BLaER1 (cell line): Measurements from ENCODE around the gene HNF4A.

Source experiments
- H3K27ac ChIP-seq: shearing (Covaris generic); formaldehyde crosslinking; 2 replicates; pipeline ENCODE4 v1.8.1; 2022
- H3K27me3 ChIP-seq: shearing (Covaris generic); formaldehyde crosslinking; 2 replicates; pipeline ENCODE4 v1.8.1; 2022
- H3K36me3 ChIP-seq: shearing (Covaris generic); formaldehyde crosslinking; 2 replicates; pipeline ENCODE4 v1.8.1; 2022
- H3K4me1 ChIP-seq: shearing (Covaris generic); formaldehyde crosslinking; 2 replicates; pipeline ENCODE4 v1.8.1; 2022
- H3K4me2 ChIP-seq: shearing (Covaris generic); formaldehyde crosslinking; 2 replicates; pipeline ENCODE4 v1.8.1; 2022
- H3K4me3 ChIP-seq: shearing (Covaris generic); formaldehyde crosslinking; 2 replicates; pipeline ENCODE4 v1.8.1; 2022
- H3K9ac ChIP-seq: shearing (Covaris generic); formaldehyde crosslinking; 2 replicates; pipeline ENCODE4 v1.8.1; 2022
- H3K9me3 ChIP-seq: shearing (Covaris generic); formaldehyde crosslinking; 2 replicates; pipeline ENCODE4 v1.8.1; 2022
- H4K20me1 ChIP-seq: shearing (Covaris generic); formaldehyde crosslinking; 2 replicates; pipeline ENCODE4 v1.8.1; 2022
- Cebpa-rat ChIP-seq: shearing (Covaris generic); IDR thresholded peaks from 2 replicates; pipeline ENCODE4 v1.8.1; 2022

HNF4A gene

GRCh38 chr20:44448753-44449546 lies 93.5 kb downstream of the HNF4A start:
- Histone ChIP-seq H3K4me1 (no peaks in the 10 kb centered on the region), H3K9me3 (no peaks in the 10 kb centered on the region), H4K20me1 (no peaks in the 10 kb centered on the region), H3K4me2 (no peak overlapping the region), H3K27me3 (no peaks in the 10 kb centered on the region), H3K4me3 (no peak overlapping the region), H3K36me3 (no peaks in the 10 kb centered on the region), H3K9ac (no peak overlapping the region), H3K27ac (no peak overlapping the region)
- no peak for TF ChIP-seq Cebpa-rat

GRCh38 chr20:44449864-44450263 lies 94.4 kb downstream of the HNF4A start:
- Histone ChIP-seq H3K9ac (no peak overlapping the region), H3K4me1 (no peaks in the 10 kb centered on the region), H3K27ac (no peak overlapping the region), H3K4me2 (no peak overlapping the region), H3K9me3 (no peaks in the 10 kb centered on the region), H3K4me3 (no peak overlapping the region), H4K20me1 (no peaks in the 10 kb centered on the region), H3K36me3 (no peaks in the 10 kb centered on the region), H3K27me3 (no peaks in the 10 kb centered on the region)
- TF ChIP-seq Cebpa-rat, result no peak

GRCh38 chr20:44450281-44450889 lies 94.9 kb downstream of the HNF4A start:
- Histone ChIP-seq H4K20me1 (no peaks in the 10 kb centered on the region), H3K36me3 (no peaks in the 10 kb centered on the region), H3K4me3 (no peak overlapping the region), H3K4me2 (no peak overlapping the region), H3K27me3 (no peaks in the 10 kb centered on the region), H3K9me3 (no peaks in the 10 kb centered on the region), H3K27ac (no peak overlapping the region), H3K4me1 (0 out of 2 replicates have a peak, but pooled peaks cover 5% of the 10 kb centered on the region), H3K9ac (no peak overlapping the region)
- TF ChIP-seq Cebpa-rat, result no peak

- Histone ChIP-seq H4K20me1 (no peaks in the 10 kb centered on the region), H3K27ac (no peak overlapping the region), H3K4me1 (0 out of 2 replicates have a peak, but pooled peaks cover 6% of the 10 kb centered on the region), H3K4me2 (no peak overlapping the region), H3K36me3 (no peaks in the 10 kb centered on the region), H3K9me3 (no peaks in the 10 kb centered on the region), H3K27me3 (no peaks in the 10 kb centered on the region), H3K4me3 (no peak overlapping the region), H3K9ac (no peak overlapping the region)
- no peak for TF ChIP-seq Cebpa-rat
Observed at GRCh38 chr20:44450903-44451450, 95.5 kb downstream of the HNF4A start.

DNA sequence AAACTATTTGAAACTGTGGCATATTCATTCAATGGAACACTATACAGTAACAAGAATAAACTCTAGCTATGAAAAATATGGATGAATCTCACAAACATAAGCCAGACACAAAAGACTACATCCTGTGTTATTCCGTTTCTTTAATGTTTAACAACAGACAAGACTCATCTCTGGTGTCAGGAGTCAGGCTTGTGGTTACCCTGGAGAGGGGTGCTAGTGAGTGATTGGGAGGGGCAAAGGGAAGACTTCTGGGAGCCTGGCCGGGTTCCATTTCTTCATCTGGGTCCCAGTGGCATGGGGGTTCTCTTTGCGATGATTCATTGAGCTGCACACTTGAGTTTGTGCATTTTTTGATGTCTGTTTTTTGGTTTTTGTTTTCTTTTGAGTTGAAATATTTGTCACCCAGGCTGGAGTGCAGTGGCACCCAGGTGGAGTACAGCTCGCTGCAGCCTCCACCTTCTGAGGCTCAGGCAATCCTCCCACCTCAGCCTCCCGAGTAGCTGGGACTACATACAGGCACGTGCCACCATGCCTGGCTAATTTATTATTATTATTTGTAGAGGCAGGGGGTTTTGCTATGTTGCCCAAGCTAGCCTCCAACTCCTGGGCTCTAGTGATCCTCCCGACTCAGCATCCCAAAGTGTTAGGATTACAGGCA lies 98.9 kb downstream of the HNF4A start:
- Histone ChIP-seq H3K9ac (no peak overlapping the region), H3K4me1 (0 out of 2 replicates have a peak, but pooled peaks cover 6% of the 10 kb centered on the region), H3K36me3 (no peaks in the 10 kb centered on the region), H3K4me2 (no peak overlapping the region), H3K27me3 (no peaks in the 10 kb centered on the region), H3K4me3 (no peak overlapping the region), H4K20me1 (no peaks in the 10 kb centered on the region), H3K27ac (no peak overlapping the region), H3K9me3 (no peaks in the 10 kb centered on the region)
- no peak for TF ChIP-seq Cebpa-rat

- Histone ChIP-seq H3K9me3 (no peaks in the 10 kb centered on the region), H3K9ac (no peak overlapping the region), H3K27ac (no peak overlapping the region), H3K4me1 (0 out of 2 replicates have a peak, but pooled peaks cover 6% of the 10 kb centered on the region), H3K4me2 (no peak overlapping the region), H3K36me3 (no peaks in the 10 kb centered on the region), H4K20me1 (no peaks in the 10 kb centered on the region), H3K27me3 (no peaks in the 10 kb centered on the region), H3K4me3 (no peak overlapping the region)
- TF ChIP-seq Cebpa-rat, result no peak
Observed at GRCh38 chr20:44455126-44455525, 99.6 kb downstream of the HNF4A start.

- Histone ChIP-seq H3K36me3 (no peaks in the 10 kb centered on the region), H3K9ac (no peak overlapping the region), H3K9me3 (no peaks in the 10 kb centered on the region), H3K4me3 (no peak overlapping the region), H3K27me3 (no peaks in the 10 kb centered on the region), H4K20me1 (no peaks in the 10 kb centered on the region), H3K4me1 (0 out of 2 replicates have a peak, but pooled peaks cover 6% of the 10 kb centered on the region), H3K27ac (no peak overlapping the region), H3K4me2 (no peak overlapping the region)
- TF ChIP-seq Cebpa-rat, result no peak
Observed at GRCh38 chr20:44456611-44457010, 101.1 kb downstream of the HNF4A start.

DNA sequence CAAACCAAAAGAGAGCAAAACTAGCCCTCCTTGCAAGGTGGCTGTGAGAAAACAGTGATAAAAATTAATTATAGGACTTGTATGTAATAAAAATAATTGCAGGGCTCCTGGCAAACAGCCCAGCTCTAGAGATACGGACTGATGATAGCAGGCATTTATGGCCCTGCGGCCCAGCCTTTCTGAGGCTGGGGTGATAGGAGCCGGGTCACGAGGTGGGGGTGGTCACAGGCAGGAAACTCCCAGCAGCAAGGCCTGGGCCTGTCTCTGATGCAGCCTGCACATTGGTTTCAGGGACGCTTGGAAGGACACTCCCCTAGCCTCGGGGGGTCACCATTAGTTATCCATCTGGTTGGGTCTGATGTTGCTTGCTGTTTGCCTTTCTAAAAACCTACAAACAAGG lies 101.5 kb downstream of the HNF4A start:
- Histone ChIP-seq H3K27me3 (no peaks in the 10 kb centered on the region), H3K9me3 (no peaks in the 10 kb centered on the region), H3K9ac (no peak overlapping the region), H3K36me3 (no peaks in the 10 kb centered on the region), H3K4me3 (no peak overlapping the region), H3K27ac (no peak overlapping the region), H3K4me2 (no peak overlapping the region), H3K4me1 (0 out of 2 replicates have a peak, but pooled peaks cover 6% of the 10 kb centered on the region), H4K20me1 (no peaks in the 10 kb centered on the region)
- no peak for TF ChIP-seq Cebpa-rat

DNA sequence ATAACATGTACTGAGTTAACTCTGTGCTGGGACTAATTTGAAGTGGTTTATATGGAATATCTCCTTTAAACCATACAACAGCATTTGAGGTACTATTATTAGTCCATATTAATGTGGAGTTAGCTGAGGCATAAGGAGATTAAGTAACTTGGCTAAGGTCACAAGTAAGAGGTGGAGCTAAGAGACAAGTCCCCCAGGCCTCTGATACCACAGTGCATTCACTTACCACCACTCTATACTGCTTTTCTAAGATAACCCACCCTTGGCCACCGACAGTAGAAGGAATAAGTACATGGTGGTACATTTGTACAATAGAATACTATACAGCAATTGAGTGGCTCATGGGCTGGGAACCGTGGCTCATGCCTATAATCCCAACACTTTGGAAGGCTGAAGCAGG lies 103.8 kb downstream of the HNF4A start:
- Histone ChIP-seq H3K4me3 (no peak overlapping the region), H3K9me3 (no peaks in the 10 kb centered on the region), H3K4me1 (0 out of 2 replicates have a peak, but pooled peaks cover 6% of the 10 kb centered on the region), H3K4me2 (no peak overlapping the region), H4K20me1 (no peaks in the 10 kb centered on the region), H3K27ac (no peak overlapping the region), H3K36me3 (no peaks in the 10 kb centered on the region), H3K27me3 (no peaks in the 10 kb centered on the region), H3K9ac (no peak overlapping the region)
- no peak for TF ChIP-seq Cebpa-rat

GRCh38 chr20:44460795-44461141 lies 105.3 kb downstream of the HNF4A start:
- TF ChIP-seq Cebpa-rat, result no peak
- H3K4me3 ChIP-seq, result no peak overlapping the region
- no peaks in the 10 kb centered on the region for H3K4me1 ChIP-seq
- H3K27me3 ChIP-seq, result no peaks in the 10 kb centered on the region
- H3K4me2 ChIP-seq, result no peak overlapping the region
- H3K9ac ChIP-seq, result no peak overlapping the region
- no peaks in the 10 kb centered on the region for H3K36me3 ChIP-seq
- no peak overlapping the region for H3K27ac ChIP-seq
- no peaks in the 10 kb centered on the region for H3K9me3 ChIP-seq
- no peaks in the 10 kb centered on the region for H4K20me1 ChIP-seq
